ENCODE measurements around the gene TLX1. TPM values are rescaled to one million over a fixed set of nuclear protein-coding genes. Genes with fewer than 3 reads are reported as not detected.

TLX1 gene
- total RNA-seq, 1 experiment from 2014 or later = not detected

DNA sequence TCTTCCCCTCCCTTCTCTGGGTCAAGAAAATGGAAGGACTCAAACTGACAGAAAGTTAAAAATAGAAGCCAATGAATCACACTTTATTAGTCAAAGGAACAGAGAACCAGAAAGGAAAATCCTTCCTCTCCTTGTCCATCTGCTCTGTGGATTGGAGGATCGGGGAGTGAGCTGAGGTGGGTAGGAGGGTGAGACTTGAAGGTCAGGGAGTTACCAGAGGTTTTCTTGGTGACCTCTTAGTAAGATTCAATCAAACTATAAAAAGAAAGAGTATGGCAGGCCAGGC lies 12.2 kb downstream of the TLX1 start:
- no peak for DNase-seq (ENCODE audit: unreplicated experiment)
- TF ChIP-seq, protein P1, sequence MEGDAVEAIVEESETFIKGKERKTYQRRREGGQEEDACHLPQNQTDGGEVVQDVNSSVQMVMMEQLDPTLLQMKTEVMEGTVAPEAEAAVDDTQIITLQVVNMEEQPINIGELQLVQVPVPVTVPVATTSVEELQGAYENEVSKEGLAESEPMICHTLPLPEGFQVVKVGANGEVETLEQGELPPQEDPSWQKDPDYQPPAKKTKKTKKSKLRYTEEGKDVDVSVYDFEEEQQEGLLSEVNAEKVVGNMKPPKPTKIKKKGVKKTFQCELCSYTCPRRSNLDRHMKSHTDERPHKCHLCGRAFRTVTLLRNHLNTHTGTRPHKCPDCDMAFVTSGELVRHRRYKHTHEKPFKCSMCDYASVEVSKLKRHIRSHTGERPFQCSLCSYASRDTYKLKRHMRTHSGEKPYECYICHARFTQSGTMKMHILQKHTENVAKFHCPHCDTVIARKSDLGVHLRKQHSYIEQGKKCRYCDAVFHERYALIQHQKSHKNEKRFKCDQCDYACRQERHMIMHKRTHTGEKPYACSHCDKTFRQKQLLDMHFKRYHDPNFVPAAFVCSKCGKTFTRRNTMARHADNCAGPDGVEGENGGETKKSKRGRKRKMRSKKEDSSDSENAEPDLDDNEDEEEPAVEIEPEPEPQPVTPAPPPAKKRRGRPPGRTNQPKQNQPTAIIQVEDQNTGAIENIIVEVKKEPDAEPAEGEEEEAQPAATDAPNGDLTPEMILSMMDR (IDR thresholded peaks at IDR 0.05; ENCODE audit: unreplicated experiment) = no peak
- Mint-ChIP-seq H3K27ac (ENCODE audit: low read depth, unreplicated experiment) (no peak overlapping the region), H3K27me3 (ENCODE audit: insufficient read depth, unreplicated experiment) (peaks cover 53% of the 10 kb centered on the region), H3K36me3 (ENCODE audit: insufficient read depth, unreplicated experiment) (no peaks in the 10 kb centered on the region), H3K9me3 (ENCODE audit: unreplicated experiment) (no peaks in the 10 kb centered on the region), H3K4me1 (ENCODE audit: insufficient read depth, unreplicated experiment) (peaks cover 9% of the 10 kb centered on the region), H3K4me3 (ENCODE audit: unreplicated experiment) (no peak overlapping the region)
- CTCF ChIA-PET = interaction anchor here (0.7 to 8.6 kb wide), 17 partner anchors 10 to 111 kb away, joined by 3 to 419 read pairs (median 15); partner anchors contain the start of gene KAZALD1
- POLR2A ChIA-PET = interaction anchor here (0.9 to 1.6 kb wide), 4 partner anchors 35 to 83 kb away, joined by 3 to 4 read pairs (median 3); no protein-coding TSS in a partner anchor
- intact Hi-C loops (cut with micrococcal nuclease) = no loop called here
- BruUV-seq (replicated peaks) = no TSS peak

DNA sequence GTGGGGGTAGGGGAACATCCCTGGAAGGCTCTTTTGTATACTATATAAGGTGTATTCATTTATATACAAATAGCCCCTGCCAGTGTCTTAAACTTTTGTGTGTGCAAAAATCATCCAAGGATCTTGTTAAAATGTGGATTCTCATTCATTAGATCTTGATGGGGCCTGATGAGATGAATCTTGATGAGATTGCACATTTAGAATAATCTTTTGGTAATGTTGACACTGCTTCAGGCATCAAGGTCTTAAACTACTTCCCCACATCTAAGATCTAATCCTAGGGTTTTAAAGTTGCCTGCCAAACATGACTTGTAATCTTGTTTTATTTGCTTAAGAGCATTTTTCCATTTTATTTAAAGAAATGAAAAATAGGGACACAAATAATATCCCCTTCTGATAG lies 13.0 kb downstream of the TLX1 start:
- TF ChIP-seq, protein P1 (IDR thresholded peaks at IDR 0.05; ENCODE audit: unreplicated experiment) = no peak
- H3K9me3 Mint-ChIP-seq (ENCODE audit: unreplicated experiment) = no peaks in the 10 kb centered on the region
- H3K4me3 Mint-ChIP-seq (ENCODE audit: unreplicated experiment) = no peak overlapping the region
- no TSS peak for BruUV-seq (replicated peaks)
- no peak for DNase-seq (ENCODE audit: unreplicated experiment)
- H3K36me3 Mint-ChIP-seq (ENCODE audit: insufficient read depth, unreplicated experiment) = no peaks in the 10 kb centered on the region
- intact Hi-C loops (cut with micrococcal nuclease) = no loop called here
- peaks cover 55% of the 10 kb centered on the region for H3K27me3 Mint-ChIP-seq (ENCODE audit: insufficient read depth, unreplicated experiment)
- H3K4me1 Mint-ChIP-seq (ENCODE audit: insufficient read depth, unreplicated experiment) = peaks cover 5% of the 10 kb centered on the region
- H3K27ac Mint-ChIP-seq (ENCODE audit: low read depth, unreplicated experiment) = no peak overlapping the region
- ChIA-PET CTCF (interaction anchor here (3.6 to 8.6 kb wide), 4 partner anchors 10 to 103 kb away, joined by 16 to 419 read pairs (median 70); partner anchors contain the start of gene KAZALD1), POLR2A (no interaction called here)

DNA sequence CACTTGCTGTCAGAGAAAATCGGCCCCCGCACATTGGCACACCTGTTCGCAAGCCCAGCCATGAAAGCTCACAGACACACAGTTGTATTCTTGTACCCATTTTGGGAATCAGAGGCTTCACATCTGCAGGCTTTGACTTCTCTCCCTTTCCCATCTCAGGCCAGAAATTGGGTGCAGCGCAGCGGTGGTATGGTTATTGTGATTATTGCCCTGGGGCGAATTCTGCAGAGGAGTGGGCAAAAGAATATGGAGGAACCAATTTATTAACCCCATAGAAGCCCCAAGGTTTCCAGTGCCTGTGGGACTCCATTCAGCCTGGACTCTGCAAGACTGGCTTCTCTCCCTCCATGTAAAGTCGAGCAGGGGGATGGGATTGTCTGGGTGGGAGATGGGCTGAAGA lies 14.0 kb downstream of the TLX1 start:
- peaks cover 5% of the 10 kb centered on the region for H3K4me1 Mint-ChIP-seq (ENCODE audit: insufficient read depth, unreplicated experiment)

DNA sequence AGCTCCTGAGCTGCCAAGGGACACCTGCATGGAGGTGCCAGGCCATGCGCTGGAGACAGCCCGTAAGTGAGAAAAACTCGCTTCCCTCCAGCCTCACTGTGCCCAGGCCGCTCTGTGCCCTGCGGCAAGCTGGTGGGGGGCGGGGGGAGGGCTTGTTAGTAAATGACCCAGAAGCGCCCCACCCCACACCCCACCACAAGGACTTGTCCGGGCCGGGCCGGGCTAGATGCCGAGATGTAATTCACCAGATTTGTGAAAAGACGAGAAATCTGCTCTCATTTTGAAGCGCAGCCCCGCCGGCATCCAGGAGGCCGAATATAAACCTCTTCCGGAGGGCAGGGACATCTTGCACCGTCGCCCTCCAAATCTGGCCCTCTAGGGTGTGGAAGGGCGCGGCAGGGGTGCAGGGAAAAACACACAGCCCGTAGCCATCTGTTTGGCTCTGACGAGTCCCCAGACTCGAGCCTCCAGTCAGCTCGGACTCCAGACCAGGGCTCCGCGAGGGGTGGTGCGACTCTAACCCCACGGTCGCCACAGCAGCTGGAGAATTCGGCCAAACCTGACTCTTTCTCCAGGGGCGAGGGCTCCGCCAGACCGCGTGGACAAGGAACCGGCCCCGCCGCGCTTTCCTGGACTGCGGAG lies 14.8 kb downstream of the TLX1 start:
- H3K4me1 Mint-ChIP-seq (ENCODE audit: insufficient read depth, unreplicated experiment) = peaks cover 5% of the 10 kb centered on the region
- CTCF ChIA-PET = interaction anchor here (0.5 to 5.1 kb wide), 2 partner anchors 37 to 51 kb away, joined by 3 to 51 read pairs; no protein-coding TSS in a partner anchor
- intact Hi-C loops (cut with micrococcal nuclease) = no loop called here
- no TSS peak for BruUV-seq (replicated peaks)
- H3K27ac Mint-ChIP-seq (ENCODE audit: low read depth, unreplicated experiment) = no peak overlapping the region
- POLR2A ChIA-PET = no interaction called here
- H3K27me3 Mint-ChIP-seq (ENCODE audit: insufficient read depth, unreplicated experiment) = peaks cover 62% of the 10 kb centered on the region
- TF ChIP-seq, protein P1 (IDR thresholded peaks at IDR 0.05; ENCODE audit: unreplicated experiment) = no peak
- no peak overlapping the region for H3K4me3 Mint-ChIP-seq (ENCODE audit: unreplicated experiment)
- no peaks in the 10 kb centered on the region for H3K9me3 Mint-ChIP-seq (ENCODE audit: unreplicated experiment)
- no peak for DNase-seq (ENCODE audit: unreplicated experiment)
- H3K36me3 Mint-ChIP-seq (ENCODE audit: insufficient read depth, unreplicated experiment) = no peaks in the 10 kb centered on the region

More for the DNA sequence above, 14.0 kb downstream of the TLX1 start:
- no TSS peak for BruUV-seq (replicated peaks)
- Mint-ChIP-seq H3K27ac (ENCODE audit: low read depth, unreplicated experiment) (no peak overlapping the region), H3K36me3 (ENCODE audit: insufficient read depth, unreplicated experiment) (no peaks in the 10 kb centered on the region), H3K9me3 (ENCODE audit: unreplicated experiment) (no peaks in the 10 kb centered on the region), H3K4me3 (ENCODE audit: unreplicated experiment) (no peak overlapping the region), H3K27me3 (ENCODE audit: insufficient read depth, unreplicated experiment) (peaks cover 58% of the 10 kb centered on the region)
- CTCF ChIA-PET = interaction anchor here (0.5 to 8.6 kb wide), 4 partner anchors 17 to 50 kb away, joined by 3 to 419 read pairs (median 27); no protein-coding TSS in a partner anchor
- DNase-seq (ENCODE audit: unreplicated experiment) = no peak
- POLR2A ChIA-PET = no interaction called here
- intact Hi-C loops (cut with micrococcal nuclease) = no loop called here
- TF ChIP-seq, protein P1 (IDR thresholded peaks at IDR 0.05; ENCODE audit: unreplicated experiment) = no peak

All from MCF 10A (cell line).